Immature natural killer cell (primary cell): ENCODE data around the gene DRAM2. TPM values are rescaled to one million over a fixed set of nuclear protein-coding genes. Genes with fewer than 3 reads are reported as not detected.
A peak's percentile ranks its signal among the peaks of the same experiment; 100 is the strongest.

Experiments
- DNase-seq, 3 donors: peaks; one replicate each; pipeline ENCODE4 v3.0.0; 2022; ENCODE audit warnings: mixed read lengths in 1 of 3
- H3K27ac Mint-ChIP-seq, 6 donors: one replicate each; pipeline ENCODE4 v1.8.0; 2020; ENCODE audit warnings: mixed read lengths in 6 of 6, mild to moderate bottlenecking in 5 of 6, inconsistent platforms in 4 of 6, moderate library complexity in 3 of 6
- H3K27me3 Mint-ChIP-seq, 3 donors: one replicate each; pipeline ENCODE4 v1.8.0; 2020 to 2021; ENCODE audit warnings: low read depth in 3 of 3, mild to moderate bottlenecking in 3 of 3, mixed read lengths in 3 of 3, moderate library complexity in 3 of 3, inconsistent platforms in 1 of 3
- H3K36me3 Mint-ChIP-seq, 3 donors: one replicate each; pipeline ENCODE4 v1.8.0; 2020; ENCODE audit warnings: mixed read lengths in 3 of 3, inconsistent platforms in 2 of 3, mild to moderate bottlenecking in 2 of 3
- H3K4me1 Mint-ChIP-seq, 2 donors: one replicate each; pipeline ENCODE4 v1.8.0; 2020; ENCODE audit warnings: inconsistent platforms in 2 of 2, mild to moderate bottlenecking in 2 of 2, mixed read lengths in 2 of 2, moderate library complexity in 1 of 2
- H3K4me3 Mint-ChIP-seq, 5 donors: one replicate each; pipeline ENCODE4 v1.8.0; 2020; ENCODE audit warnings: mild to moderate bottlenecking in 5 of 5, mixed read lengths in 5 of 5, inconsistent platforms in 3 of 5, moderate library complexity in 3 of 5
- H3K9me3 Mint-ChIP-seq, 6 donors: one replicate each; pipeline ENCODE4 v1.8.0; 2020; ENCODE audit warnings: mild to moderate bottlenecking in 6 of 6, mixed read lengths in 6 of 6, inconsistent platforms in 4 of 6, moderate library complexity in 3 of 6
- polyA plus RNA-seq, 3 donors: library from polyadenylated mRNA; unstranded; fragments of 300-500 nt; fragmentation: Illumina TruSeq; gene quantifications; one replicate each; pipeline ENCODE4 v1.2.3, GENCODE V29; 2021

The DRAM2 gene
- 10 to 100 TPM; 61.8 to 88.2 (median 80.4) TPM for polyA plus RNA-seq

DNA sequence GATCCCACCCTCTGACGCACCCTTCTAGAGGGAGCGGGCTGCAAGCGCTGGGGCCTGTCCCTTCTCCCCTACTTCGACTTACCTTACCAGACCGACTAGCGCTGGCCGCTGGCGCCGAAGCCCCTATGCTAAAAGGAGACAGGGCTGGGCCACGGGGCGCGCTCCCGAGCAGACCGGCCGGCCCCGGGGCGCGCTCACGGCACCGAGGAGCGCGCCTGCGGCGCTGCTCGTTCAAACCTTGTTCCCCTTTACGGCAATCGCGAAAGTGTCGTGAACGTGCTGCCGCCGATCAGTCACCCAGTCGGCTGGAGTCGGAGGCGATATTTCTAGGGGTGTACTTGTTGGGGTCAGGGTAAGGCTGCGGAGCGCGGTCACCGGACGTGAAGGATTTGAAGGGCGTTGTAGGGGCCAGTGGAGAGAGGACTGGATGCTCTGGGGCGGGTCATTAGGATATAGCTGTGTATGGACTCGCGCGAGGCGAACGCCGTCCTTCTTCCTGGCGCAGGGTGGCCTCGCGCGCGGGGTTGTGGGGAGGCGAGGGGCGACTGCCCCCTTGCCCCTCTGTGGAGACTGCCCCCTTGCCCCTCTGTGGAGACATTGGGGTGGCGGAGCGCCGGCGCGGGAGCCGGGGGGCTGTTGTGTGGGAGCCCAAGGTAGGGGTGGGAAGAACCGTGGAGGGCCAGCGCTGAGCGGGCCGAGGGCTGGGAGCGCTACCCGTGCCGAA lies at the start of gene DRAM2, which contains the start of gene CEPT1:
Gene DRAM2, minus strand, starts transcription at position 138 of the 724 bp plus-strand sequence. CDS start 8,539 bp downstream, outside the sequence.
Gene CEPT1, plus strand, starts transcription at position 268 of the 724 bp plus-strand sequence. CDS start 7,492 bp downstream, outside the sequence.
- peaks cover 34 to 64% of the 10 kb centered on the region in 2 donors for H3K4me1 Mint-ChIP-seq
- peak within 1 kb of the TSS; percentile 85 to 99 (median 98) for H3K27ac Mint-ChIP-seq

DNA sequence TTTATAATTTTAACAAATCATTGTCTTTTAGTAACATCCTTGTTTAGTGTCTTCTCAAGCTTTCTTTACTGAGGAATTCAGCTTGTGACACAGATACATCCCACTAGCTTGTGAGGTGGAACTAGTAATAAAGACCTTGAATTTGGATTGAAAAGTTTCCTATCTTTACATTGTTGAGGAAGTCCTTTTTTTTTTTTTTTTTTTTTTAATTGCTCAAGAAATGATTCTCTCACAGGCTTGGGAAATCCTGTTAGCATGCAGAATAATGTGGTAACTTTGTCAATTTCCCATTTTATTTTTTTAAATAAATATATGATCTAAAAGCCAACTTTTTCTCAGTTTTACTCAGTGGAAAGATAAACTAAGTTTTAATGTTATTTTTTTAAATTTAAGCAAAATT lies 44.8 kb upstream of the DRAM2 start:
- DNase-seq = no peak
- no peaks in the 10 kb centered on the region for H3K27me3 Mint-ChIP-seq
- peak overlapping the region in 5 of 6 donors; percentile 63 to 85 (median 71) for H3K27ac Mint-ChIP-seq
- no peaks in the 10 kb centered on the region for H3K9me3 Mint-ChIP-seq
- peaks cover 17 to 43% (median 40%) of the 10 kb centered on the region in 3 donors for H3K36me3 Mint-ChIP-seq
- H3K4me3 Mint-ChIP-seq = no peak overlapping the region
- H3K4me1 Mint-ChIP-seq = peaks cover 61 to 96% of the 10 kb centered on the region in 2 donors

More for the DNA sequence above, at the start of gene DRAM2, which contains the start of gene CEPT1:
- peaks cover 0 to 12% (median 6%) of the 10 kb centered on the region in 3 donors for H3K36me3 Mint-ChIP-seq
- peak within 1 kb of the TSS; percentile 98 to 100 (median 99) for H3K4me3 Mint-ChIP-seq
- peaks cover 5 to 10% (median 8%) of the 10 kb centered on the region in 3 donors for H3K27me3 Mint-ChIP-seq
- peak; percentile 91 to 92 (median 92) for DNase-seq
- H3K9me3 Mint-ChIP-seq = no peaks in the 10 kb centered on the region

DNA sequence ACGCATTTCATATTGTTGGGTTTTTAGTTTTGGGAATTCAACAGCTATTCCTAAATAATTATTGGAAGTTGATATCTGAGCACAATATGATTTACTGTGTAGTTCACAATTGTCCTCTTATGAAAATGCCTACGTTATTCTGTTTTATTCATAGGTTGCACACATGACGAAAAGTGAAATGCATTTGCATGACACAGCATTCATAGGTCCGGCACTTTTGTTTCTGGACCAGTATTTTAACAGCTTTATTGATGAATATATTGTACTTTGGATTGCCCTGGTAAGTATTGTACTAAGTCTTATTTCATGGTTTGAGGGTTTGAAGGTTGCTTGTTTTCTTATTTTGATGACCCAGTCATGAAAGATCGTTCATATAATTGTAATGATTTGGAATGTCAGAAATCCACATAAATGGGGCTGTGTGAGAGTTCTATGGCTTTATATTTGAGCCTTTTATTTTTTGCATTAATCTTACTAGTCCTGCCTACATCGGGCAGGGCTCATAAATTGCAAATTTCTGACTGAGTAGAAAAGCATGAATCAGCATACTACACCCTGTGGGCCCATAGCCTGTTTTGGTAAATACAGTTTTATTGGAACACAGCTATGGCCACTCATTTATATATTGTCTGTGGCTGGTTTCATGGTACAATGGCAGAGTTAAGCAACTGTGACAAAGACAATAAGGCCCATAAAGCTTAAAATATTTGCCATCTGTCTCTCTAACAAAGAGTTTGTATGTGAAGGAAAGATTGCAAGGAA lies 43.6 kb upstream of the DRAM2 start:
- DNase-seq = no peak
- Mint-ChIP-seq H3K36me3 (peaks cover 7 to 32% (median 30%) of the 10 kb centered on the region in 3 donors), H3K27ac (peak overlapping the region; percentile 56 to 85 (median 70)), H3K4me1 (peaks cover 53 to 92% of the 10 kb centered on the region in 2 donors), H3K27me3 (no peaks in the 10 kb centered on the region), H3K9me3 (no peaks in the 10 kb centered on the region), H3K4me3 (no peak overlapping the region)

DNA sequence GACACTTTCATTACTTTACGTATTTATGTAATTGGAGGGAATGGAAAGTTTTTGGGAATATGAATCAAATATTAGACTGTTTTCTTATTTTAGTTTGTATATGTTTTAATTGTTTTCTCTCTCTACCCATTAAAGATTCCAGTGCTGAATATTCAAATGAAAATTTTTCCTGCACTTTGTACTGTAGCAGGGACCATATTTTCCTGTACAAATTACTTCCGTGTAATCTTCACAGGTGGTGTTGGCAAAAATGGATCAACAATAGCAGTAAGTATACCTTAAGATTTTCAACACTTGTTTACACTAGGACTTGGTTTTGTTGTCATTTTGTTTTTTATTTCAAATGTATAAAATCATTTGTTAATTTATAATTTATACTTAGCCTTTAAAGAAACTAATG lies 42.2 kb upstream of the DRAM2 start:
- no peak overlapping the region for H3K4me3 Mint-ChIP-seq
- no peaks in the 10 kb centered on the region for H3K9me3 Mint-ChIP-seq
- peaks cover 41 to 89% of the 10 kb centered on the region in 2 donors for H3K4me1 Mint-ChIP-seq
- peaks cover under 1 to 24% (median 22%) of the 10 kb centered on the region in 3 donors for H3K36me3 Mint-ChIP-seq
- H3K27me3 Mint-ChIP-seq = no peaks in the 10 kb centered on the region
- no peak for DNase-seq
- peak overlapping the region; percentile 25 to 86 (median 70) for H3K27ac Mint-ChIP-seq

DNA sequence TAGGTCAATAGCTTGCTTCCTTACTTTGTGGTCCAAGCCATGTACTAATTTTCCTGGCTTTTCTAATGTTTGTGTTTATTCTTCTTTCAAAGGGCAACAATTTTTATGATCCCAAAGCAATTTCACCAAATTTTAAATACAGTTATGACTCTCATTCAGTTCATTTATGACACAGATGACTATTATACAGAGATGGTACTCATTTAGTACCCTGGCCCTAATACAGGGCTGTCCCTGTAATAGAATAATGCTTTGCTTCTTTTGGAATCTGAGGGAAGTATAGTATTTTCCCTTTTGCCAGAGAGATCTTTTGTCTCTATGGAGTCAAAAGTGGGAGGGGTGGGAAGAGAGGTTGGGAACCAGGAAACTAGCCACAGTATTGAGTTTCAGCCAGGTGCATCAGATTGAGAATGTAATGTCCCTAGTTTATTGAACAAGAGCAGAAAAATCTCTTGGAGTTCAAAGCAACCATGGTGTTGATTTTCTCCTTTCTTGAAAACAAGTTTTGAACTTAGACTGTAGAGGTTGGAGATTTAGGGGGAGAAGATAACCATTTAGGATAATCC lies 40.2 kb upstream of the DRAM2 start:
- H3K4me3 Mint-ChIP-seq = no peak overlapping the region
- H3K36me3 Mint-ChIP-seq = peaks cover 9 to 25% (median 20%) of the 10 kb centered on the region in 3 donors
- peaks cover 26 to 81% of the 10 kb centered on the region in 2 donors for H3K4me1 Mint-ChIP-seq
- no peaks in the 10 kb centered on the region for H3K27me3 Mint-ChIP-seq
- H3K9me3 Mint-ChIP-seq = no peaks in the 10 kb centered on the region
- H3K27ac Mint-ChIP-seq = peak overlapping the region; percentile 28 to 86 (median 72)
- no peak for DNase-seq

DNA sequence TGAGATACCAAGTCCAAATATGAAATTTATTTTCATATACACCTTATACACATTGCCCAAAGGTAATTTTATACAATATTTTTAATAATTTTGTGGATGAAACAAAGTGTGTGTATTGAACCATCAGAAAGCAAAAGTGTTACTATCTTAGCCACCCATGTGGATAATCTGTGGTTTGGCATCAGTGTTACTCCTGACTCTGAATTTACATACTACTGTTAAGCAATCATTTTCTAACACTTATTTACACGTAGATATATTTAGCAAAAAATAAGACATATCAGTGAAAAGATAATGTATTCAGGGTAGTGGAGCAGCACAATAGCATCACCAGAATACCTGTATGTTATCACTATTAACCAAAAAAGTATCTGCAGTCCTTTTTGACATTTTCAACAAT lies 36.8 kb upstream of the DRAM2 start:
- peaks cover 17 to 72% of the 10 kb centered on the region in 2 donors for H3K4me1 Mint-ChIP-seq
- no peaks in the 10 kb centered on the region for H3K27me3 Mint-ChIP-seq
- peaks cover 9 to 31% (median 19%) of the 10 kb centered on the region in 3 donors for H3K36me3 Mint-ChIP-seq
- no peak overlapping the region for H3K27ac Mint-ChIP-seq
- no peak overlapping the region for H3K4me3 Mint-ChIP-seq
- H3K9me3 Mint-ChIP-seq = no peaks in the 10 kb centered on the region
- no peak for DNase-seq

DNA sequence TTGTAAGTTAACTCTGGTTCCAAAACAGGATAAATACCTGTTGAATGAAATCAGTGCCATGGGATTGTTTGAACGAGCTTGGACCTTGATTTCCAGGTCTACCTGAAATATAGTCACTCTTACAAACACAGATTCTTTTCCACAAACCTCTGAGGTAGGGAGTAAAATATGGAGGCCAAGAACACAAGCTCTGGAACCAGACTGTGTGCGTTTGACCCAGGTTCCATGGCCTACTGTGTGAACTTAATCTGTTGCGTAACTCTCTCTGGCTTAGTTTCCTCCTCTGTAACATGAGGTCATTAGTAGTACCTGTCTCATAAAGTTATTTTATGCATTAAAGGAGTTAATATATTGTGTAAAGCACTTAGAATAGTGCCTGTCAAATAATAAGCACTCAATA lies 35.5 kb upstream of the DRAM2 start:
- H3K36me3 Mint-ChIP-seq = peaks cover 9 to 31% (median 19%) of the 10 kb centered on the region in 3 donors
- H3K4me1 Mint-ChIP-seq = peaks cover 14 to 60% of the 10 kb centered on the region in 2 donors
- H3K27me3 Mint-ChIP-seq = no peaks in the 10 kb centered on the region
- DNase-seq = no peak
- no peak overlapping the region for H3K27ac Mint-ChIP-seq
- H3K4me3 Mint-ChIP-seq = no peak overlapping the region
- no peaks in the 10 kb centered on the region for H3K9me3 Mint-ChIP-seq

DNA sequence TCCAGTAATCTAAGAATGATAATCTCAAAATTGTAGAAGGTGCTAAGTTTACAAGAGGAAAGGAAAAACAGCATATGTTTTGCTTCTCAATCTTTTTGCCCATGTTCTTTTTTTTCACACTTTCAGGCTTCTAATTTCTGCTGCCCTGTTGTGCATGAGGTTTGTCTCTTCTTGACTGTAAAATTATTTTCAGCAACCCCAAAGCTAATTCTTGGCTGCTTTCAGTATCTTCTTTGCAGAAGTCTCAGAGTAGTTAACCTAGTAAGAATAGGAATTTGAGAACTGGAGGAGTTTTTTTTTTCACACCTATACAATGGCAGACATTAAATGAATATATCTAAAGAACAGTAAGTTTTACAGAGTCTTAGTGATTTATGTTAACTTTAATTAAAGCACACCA lies 34.2 kb upstream of the DRAM2 start:
- Mint-ChIP-seq H3K4me3 (no peak overlapping the region), H3K4me1 (peaks cover 4 to 47% of the 10 kb centered on the region in 2 donors), H3K9me3 (no peaks in the 10 kb centered on the region), H3K36me3 (peaks cover 9 to 39% (median 21%) of the 10 kb centered on the region in 3 donors), H3K27ac (peak overlapping the region in 4 of 6 donors; percentile 1 to 67 (median 18)), H3K27me3 (no peaks in the 10 kb centered on the region)
- DNase-seq = no peak

DNA sequence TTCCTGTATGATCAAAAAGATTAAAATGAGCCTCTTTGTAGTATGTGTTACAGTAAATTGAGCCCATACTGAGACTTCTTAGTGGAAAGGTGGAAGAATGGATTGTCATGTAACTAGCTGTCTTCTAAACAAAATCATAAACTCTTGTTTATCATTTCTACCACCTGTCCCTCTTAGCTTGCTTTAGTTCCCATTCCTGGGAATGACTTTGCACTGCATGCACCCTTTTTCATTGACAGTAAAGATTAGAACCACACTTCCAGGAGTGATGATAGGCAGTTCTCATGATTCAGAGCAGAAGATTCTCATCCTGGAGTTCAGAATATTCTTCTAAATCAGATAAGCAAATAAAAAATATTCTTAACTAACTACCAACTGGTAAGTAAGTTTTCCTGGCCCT lies 32.6 kb upstream of the DRAM2 start:
- peaks cover 4 to 35% of the 10 kb centered on the region in 2 donors for H3K4me1 Mint-ChIP-seq
- H3K4me3 Mint-ChIP-seq = no peak overlapping the region
- peaks cover 0 to 2% (median 0%) of the 10 kb centered on the region in 3 donors for H3K27me3 Mint-ChIP-seq
- no peaks in the 10 kb centered on the region for H3K9me3 Mint-ChIP-seq
- H3K36me3 Mint-ChIP-seq = peaks cover 15 to 50% (median 23%) of the 10 kb centered on the region in 3 donors
- no peak for DNase-seq
- H3K27ac Mint-ChIP-seq = peak overlapping the region in 1 of 6 donors; percentile 48

DNA sequence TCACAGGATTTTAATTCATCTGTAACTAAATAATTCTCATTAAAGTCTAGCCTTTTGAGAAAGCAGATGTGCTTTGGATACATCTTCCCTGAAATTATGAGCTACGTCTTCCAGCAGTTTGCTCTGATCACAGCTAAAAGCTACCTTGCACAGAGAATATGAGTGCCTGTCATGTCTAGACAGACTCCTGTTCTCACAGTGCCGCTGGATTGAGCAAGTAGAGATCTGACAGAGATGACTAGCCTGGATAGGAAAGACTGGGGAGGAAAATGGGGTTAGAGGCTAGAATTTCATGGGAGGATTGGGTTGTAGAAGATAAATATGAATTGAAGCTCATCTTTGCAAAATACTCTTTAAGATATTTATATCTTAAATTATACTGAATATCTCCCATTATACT lies 24.3 kb upstream of the DRAM2 start:
- Mint-ChIP-seq H3K4me3 (no peak overlapping the region), H3K9me3 (no peaks in the 10 kb centered on the region), H3K4me1 (peaks cover 2 to 13% of the 10 kb centered on the region in 2 donors), H3K36me3 (peaks cover 13 to 41% (median 18%) of the 10 kb centered on the region in 3 donors), H3K27ac (no peak overlapping the region), H3K27me3 (peaks cover 0 to 2% (median 0%) of the 10 kb centered on the region in 3 donors)
- DNase-seq = no peak

DNA sequence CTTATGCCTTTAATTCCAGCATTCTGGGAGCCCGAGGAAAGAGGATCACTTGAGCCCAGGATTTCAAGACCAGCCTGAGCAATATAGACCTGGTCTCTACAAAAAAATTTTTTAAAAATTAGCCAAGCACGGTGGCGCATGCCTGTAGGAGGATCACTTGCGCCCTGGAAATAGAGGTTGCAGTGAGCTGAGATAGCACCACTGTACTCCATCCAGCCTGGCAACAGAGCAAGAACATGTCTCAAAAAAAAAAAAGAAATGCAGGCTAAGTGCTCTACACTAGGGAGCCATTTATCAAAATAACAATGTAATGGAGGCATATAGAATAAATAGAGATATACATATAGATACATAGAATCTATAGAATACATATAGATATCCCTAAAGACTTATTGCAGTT lies 23.5 kb upstream of the DRAM2 start:
- Mint-ChIP-seq H3K36me3 (peaks cover 13 to 35% (median 21%) of the 10 kb centered on the region in 3 donors), H3K4me1 (peaks cover 2 to 13% of the 10 kb centered on the region in 2 donors), H3K27ac (no peak overlapping the region), H3K9me3 (no peaks in the 10 kb centered on the region), H3K27me3 (no peaks in the 10 kb centered on the region), H3K4me3 (no peak overlapping the region)
- no peak for DNase-seq

DNA sequence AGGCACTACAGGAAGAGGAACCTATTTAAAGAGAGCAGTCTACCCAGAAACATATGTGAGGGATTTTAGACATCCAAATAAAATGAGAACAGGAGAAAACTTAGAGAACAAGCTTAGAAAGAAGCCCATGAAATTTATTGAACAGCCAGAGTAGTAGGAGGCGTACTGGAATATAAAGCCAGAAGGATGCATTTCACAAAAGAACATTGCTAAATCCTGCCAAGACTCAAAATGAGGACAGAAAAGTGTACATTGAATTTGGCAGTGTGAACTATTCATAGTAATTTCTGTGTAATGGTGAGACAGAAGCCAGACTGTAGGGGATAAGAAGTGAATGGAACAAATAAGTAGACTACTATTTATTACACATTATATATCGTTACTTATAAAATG lies 22.6 kb upstream of the DRAM2 start:
- Mint-ChIP-seq H3K27me3 (no peaks in the 10 kb centered on the region), H3K27ac (peak overlapping the region in 1 of 6 donors; percentile 12), H3K4me3 (no peak overlapping the region), H3K36me3 (peaks cover 13 to 29% (median 16%) of the 10 kb centered on the region in 3 donors), H3K9me3 (no peaks in the 10 kb centered on the region), H3K4me1 (peaks cover 2 to 13% of the 10 kb centered on the region in 2 donors)
- no peak for DNase-seq

DNA sequence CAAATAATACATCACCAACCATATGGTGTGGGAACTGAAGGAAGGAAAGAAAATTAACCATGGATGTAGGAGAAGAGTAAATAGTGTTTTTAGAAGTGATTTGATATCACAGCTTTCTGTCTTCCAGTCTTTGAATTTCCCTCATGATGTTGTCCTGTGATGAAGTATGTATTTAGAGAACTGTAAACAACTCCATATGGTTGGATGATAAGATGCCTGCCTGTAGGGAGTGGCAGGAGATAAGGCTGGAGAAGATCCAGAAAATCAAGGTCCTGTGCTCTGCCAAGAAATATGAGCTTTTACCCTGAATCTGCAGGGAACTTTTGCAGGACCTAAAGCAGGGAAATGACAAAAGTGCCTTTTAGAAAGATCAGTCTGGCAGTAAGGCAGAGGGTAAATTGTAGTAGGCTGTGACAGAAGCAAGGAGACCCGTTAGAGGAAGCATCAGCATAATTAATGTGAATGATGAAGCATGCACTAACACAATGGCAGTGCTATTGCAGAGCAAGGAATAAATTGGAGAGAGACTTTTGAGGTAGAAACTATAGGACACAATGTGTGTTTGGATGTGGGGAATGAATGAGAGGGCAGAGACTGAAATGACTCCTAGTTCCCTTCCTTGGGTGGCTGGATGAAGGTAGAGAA lies 22.1 kb upstream of the DRAM2 start:
- H3K9me3 Mint-ChIP-seq = no peaks in the 10 kb centered on the region
- H3K36me3 Mint-ChIP-seq = peaks cover 13 to 29% (median 16%) of the 10 kb centered on the region in 3 donors
- peak overlapping the region in 1 of 6 donors; percentile 12 for H3K27ac Mint-ChIP-seq
- H3K4me3 Mint-ChIP-seq = no peak overlapping the region
- DNase-seq = no peak
- peaks cover 2 to 13% of the 10 kb centered on the region in 2 donors for H3K4me1 Mint-ChIP-seq
- no peaks in the 10 kb centered on the region for H3K27me3 Mint-ChIP-seq
